HepG2 (cell line): ENCODE results near the gene RBCK1. TPM values are rescaled to one million over a fixed set of nuclear protein-coding genes. Genes with fewer than 3 reads are reported as not detected.
A peak's percentile ranks its signal among the peaks of the same experiment; 100 is the strongest.

ENCODE experiments used
- ATF7 ChIP-seq, 2 experiments: fragments of 450-650 bp in 1 of 2; sonication (generic) in 1 of 2; formaldehyde crosslinking in 1 of 2; IDR thresholded peaks; 2 replicates each; pipeline versions ENCODE4 v1.4.0 to v1.6.1; 2016 to 2020; ENCODE audit warnings: antibody characterized with exemption in 1 of 2, mild to moderate bottlenecking in 1 of 2, missing genetic modification reagents in 1 of 2
- BHLHE40 ChIP-seq: IDR thresholded peaks from 2 replicates; pipeline ENCODE4 v1.6.1; 2011; ENCODE audit warnings: low read length, improper control_type of control experiment
- CAMTA2 ChIP-seq: sonication (generic); formaldehyde crosslinking; IDR thresholded peaks from 2 replicates; pipeline ENCODE4 v1.4.0; 2020; ENCODE audit warnings: mild to moderate bottlenecking, missing genetic modification reagents, borderline replicate concordance
- CBX2 ChIP-seq, 2 experiments: fragments of 200-600 bp in 1 of 2; sonication (generic); formaldehyde crosslinking in 1 of 2; IDR thresholded peaks; 2 replicates each; pipeline versions ENCODE4 v1.7.0 to v1.8.1; 2018 to 2022; ENCODE audit warnings: low read depth in 2 of 2, low read length in 1 of 2, mild to moderate bottlenecking in 1 of 2, missing genetic modification reagents in 1 of 2
- ERF ChIP-seq: IDR thresholded peaks from 2 replicates; pipeline ENCODE4 v1.6.1; 2018; ENCODE audit warnings: missing biosample characterization, missing genetic modification reagents
- FOXO1 ChIP-seq: sonication (generic); formaldehyde crosslinking; IDR thresholded peaks from 2 replicates; pipeline ENCODE4 v1.4.0; 2020; ENCODE audit warnings: missing genetic modification reagents
- KLF6 ChIP-seq: IDR thresholded peaks from 2 replicates; pipeline ENCODE4 v1.8.0; 2016; ENCODE audit warnings: missing biosample characterization, missing genetic modification reagents
- PCBP2 ChIP-seq: fragments of 200-400 bp; formaldehyde crosslinking; optimal IDR thresholded peaks from 2 replicates; pipeline ENCODE3; 2018; ENCODE audit warnings: low read length, low read depth; ENCODE audit not compliant: poor library complexity, severe bottlenecking
- PHF5A ChIP-seq: IDR thresholded peaks from one replicate; pipeline ENCODE4 v1.6.1; 2018; ENCODE audit warnings: low read depth, missing genetic modification reagents; ENCODE audit not compliant: unreplicated experiment
- RAD21 ChIP-seq: fragments of 450-650 bp; formaldehyde crosslinking; IDR thresholded peaks from 2 replicates; pipeline ENCODE4 v1.5.0; 2020; ENCODE audit warnings: mild to moderate bottlenecking
- SETDB1 ChIP-seq: sonication (generic); formaldehyde crosslinking; IDR thresholded peaks from 2 replicates; pipeline ENCODE4 v1.5.1; 2020; ENCODE audit warnings: missing genetic modification reagents, mild to moderate bottlenecking, borderline replicate concordance
- SP4 ChIP-seq: sonication (generic); formaldehyde crosslinking; IDR thresholded peaks from 2 replicates; pipeline ENCODE4 v1.8.1; 2023; ENCODE audit warnings: mild to moderate bottlenecking, missing genetic modification reagents
- YEATS2 ChIP-seq: sonication (generic); formaldehyde crosslinking; IDR thresholded peaks from 2 replicates; pipeline ENCODE4 v1.4.0; 2020; ENCODE audit warnings: missing genetic modification reagents, borderline replicate concordance
- ZNF256 ChIP-seq: sonication (generic); formaldehyde crosslinking; conservative IDR thresholded peaks from 2 replicates; pipeline ENCODE4 v1.4.0; 2020; ENCODE audit warnings: missing genetic modification reagents
- ZNF3 ChIP-seq: IDR thresholded peaks from 2 replicates; pipeline ENCODE4 v1.7.0; 2017; ENCODE audit warnings: inconsistent platforms
- ZNF558 ChIP-seq: sonication (generic); formaldehyde crosslinking; IDR thresholded peaks from 2 replicates; pipeline ENCODE4 v1.9.0; 2022; ENCODE audit warnings: mild to moderate bottlenecking, missing genetic modification reagents, borderline replicate concordance
- ZNF598 ChIP-seq: sonication (generic); formaldehyde crosslinking; IDR thresholded peaks from 2 replicates; pipeline ENCODE4 v1.5.1; 2020; ENCODE audit warnings: mild to moderate bottlenecking, missing genetic modification reagents, borderline replicate concordance
- polyA plus RNA-seq, 8 experiments: library from polyadenylated mRNA; depleted of rRNA in 3 of 8; stranded (reverse) in 7 of 8; unstranded in 1 of 8; fragments of >200 nt; fragmentation: Illumina TruSeq in 4 of 8; extraction: Trizol in 4 of 8; gene quantifications; 2 replicates each; pipeline versions ENCODE4 v1.2.1 to v1.2.3, GENCODE V29; 2011 to 2016; ENCODE audit warnings: low read depth in 4 of 8, missing spikeins in 1 of 8, mixed read lengths in 1 of 8; ENCODE audit not compliant: insufficient read depth in 1 of 8
- total RNA-seq, 5 experiments: library from RNA; depleted of rRNA; stranded (reverse); fragments of >200 nt; fragmentation: Illumina TruSeq; extraction: Trizol; gene quantifications; 2 replicates each; pipeline ENCODE4 v1.2.3, GENCODE V29; 2016; ENCODE audit warnings: low read depth in 1 of 5
- TF ChIP-seq, protein P1 (sequence below): sonication (generic); formaldehyde crosslinking; IDR thresholded peaks from 2 replicates; pipeline ENCODE4 v1.5.0; 2020; ENCODE audit warnings: mild to moderate bottlenecking, missing genetic modification reagents, borderline replicate concordance
- TF ChIP-seq, protein P2 (sequence below): sonication (generic); formaldehyde crosslinking; IDR thresholded peaks from 2 replicates; pipeline ENCODE4 v1.4.0; 2020; ENCODE audit warnings: missing genetic modification reagents
- TF ChIP-seq, protein P3 (sequence below): sonication (generic); formaldehyde crosslinking; IDR thresholded peaks from 2 replicates; pipeline ENCODE4 v1.5.1; 2020; ENCODE audit warnings: mild to moderate bottlenecking, missing genetic modification reagents, moderate library complexity
- TF ChIP-seq, protein P4 (sequence below): sonication (generic); formaldehyde crosslinking; IDR thresholded peaks from 2 replicates; pipeline ENCODE4 v1.4.0; 2020; ENCODE audit warnings: missing genetic modification reagents
- TF ChIP-seq, protein P5 (sequence below): IDR thresholded peaks from 2 replicates; pipeline ENCODE4 v1.6.1; 2016; ENCODE audit warnings: low read depth, borderline replicate concordance

Gene RBCK1
- total and polyA plus RNA-seq, 2 of the 13 experiments (the other 11 are each of a cell fraction or from before 2014, with no cell fraction given): 149 to 215 TPM

DNA sequence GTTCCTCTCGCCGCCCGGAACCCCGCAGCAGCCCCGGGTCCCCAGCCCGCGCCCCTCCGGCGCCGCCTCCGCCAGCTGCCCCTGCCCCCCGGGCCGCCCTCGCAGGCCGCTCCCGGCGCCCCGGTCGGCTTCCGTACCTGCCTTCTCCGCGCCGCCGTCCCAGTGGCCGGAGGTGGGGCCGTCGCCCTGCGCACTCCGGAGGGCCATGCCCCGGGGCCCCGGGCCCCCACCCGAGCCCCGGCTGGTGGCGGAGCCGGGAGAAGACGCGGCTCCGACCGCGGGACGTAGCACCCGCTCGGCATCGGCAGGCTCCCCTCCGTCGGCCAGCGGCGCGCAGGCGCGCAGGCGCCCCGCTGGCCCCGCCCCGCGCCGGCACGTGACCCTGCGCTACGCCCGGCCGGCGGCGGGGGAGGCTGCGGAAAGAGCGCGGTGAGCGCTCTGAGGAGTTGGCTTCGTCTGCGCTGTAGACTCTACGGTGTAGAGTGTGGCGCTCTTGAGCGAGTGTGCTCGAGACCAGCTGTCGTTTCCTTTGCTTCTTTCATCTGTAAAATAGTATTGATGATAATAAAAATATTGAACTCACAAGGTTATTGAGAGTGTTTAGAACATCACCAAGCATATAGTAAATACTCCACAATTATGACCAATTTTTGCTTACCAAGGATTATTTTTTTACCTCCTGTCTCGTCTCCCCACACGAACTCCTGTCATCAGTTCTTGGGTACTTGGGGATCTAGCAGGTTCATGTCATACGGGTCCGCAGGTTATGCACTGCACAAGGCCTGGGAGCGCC lies 54.3 kb downstream of the RBCK1 start, which contains the start of gene TBC1D20 (continued):
- TF ChIP-seq, protein P1, sequence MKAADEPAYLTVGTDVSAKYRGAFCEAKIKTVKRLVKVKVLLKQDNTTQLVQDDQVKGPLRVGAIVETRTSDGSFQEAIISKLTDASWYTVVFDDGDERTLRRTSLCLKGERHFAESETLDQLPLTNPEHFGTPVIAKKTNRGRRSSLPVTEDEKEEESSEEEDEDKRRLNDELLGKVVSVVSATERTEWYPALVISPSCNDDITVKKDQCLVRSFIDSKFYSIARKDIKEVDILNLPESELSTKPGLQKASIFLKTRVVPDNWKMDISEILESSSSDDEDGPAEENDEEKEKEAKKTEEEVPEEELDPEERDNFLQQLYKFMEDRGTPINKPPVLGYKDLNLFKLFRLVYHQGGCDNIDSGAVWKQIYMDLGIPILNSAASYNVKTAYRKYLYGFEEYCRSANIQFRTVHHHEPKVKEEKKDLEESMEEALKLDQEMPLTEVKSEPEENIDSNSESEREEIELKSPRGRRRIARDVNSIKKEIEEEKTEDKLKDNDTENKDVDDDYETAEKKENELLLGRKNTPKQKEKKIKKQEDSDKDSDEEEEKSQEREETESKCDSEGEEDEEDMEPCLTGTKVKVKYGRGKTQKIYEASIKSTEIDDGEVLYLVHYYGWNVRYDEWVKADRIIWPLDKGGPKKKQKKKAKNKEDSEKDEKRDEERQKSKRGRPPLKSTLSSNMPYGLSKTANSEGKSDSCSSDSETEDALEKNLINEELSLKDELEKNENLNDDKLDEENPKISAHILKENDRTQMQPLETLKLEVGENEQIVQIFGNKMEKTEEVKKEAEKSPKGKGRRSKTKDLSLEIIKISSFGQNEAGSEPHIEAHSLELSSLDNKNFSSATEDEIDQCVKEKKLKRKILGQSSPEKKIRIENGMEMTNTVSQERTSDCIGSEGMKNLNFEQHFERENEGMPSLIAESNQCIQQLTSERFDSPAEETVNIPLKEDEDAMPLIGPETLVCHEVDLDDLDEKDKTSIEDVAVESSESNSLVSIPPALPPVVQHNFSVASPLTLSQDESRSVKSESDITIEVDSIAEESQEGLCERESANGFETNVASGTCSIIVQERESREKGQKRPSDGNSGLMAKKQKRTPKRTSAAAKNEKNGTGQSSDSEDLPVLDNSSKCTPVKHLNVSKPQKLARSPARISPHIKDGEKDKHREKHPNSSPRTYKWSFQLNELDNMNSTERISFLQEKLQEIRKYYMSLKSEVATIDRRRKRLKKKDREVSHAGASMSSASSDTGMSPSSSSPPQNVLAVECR: peak; percentile 74
- TF ChIP-seq CAMTA2 (CRISPR knock-in tag) (no peak), ZNF598 (peak; percentile 60; the same call in 1 of the 2 replicates), BHLHE40 (peak; percentile 98), YEATS2 (CRISPR knock-in tag) (no peak), RAD21 (peak; percentile 37), KLF6 (no peak), ZNF3 (no peak), PCBP2 (no peak), CBX2 (IDR thresholded peaks at IDR 0.05; ENCODE audit: low read depth, low read length) (no peak), CBX2 (CRISPR knock-in tag; IDR thresholded peaks at IDR 0.05; ENCODE audit: low read depth) (no peak), ERF (peak; percentile 52; the same call in 1 of the 2 replicates), ATF7 (IDR thresholded peaks at IDR 0.05) (no peak), ATF7 (CRISPR knock-in tag; IDR thresholded peaks at IDR 0.05) (no peak), PHF5A (CRISPR knock-in tag) (peak; percentile 40), ZNF558 (CRISPR knock-in tag) (no peak; the same call in 1 of the 2 replicates), ZNF256 (CRISPR knock-in tag) (0 out of 2 replicates have a peak, but pooled peaks have one; percentile 71), SETDB1 (CRISPR knock-in tag) (no peak), FOXO1 (CRISPR knock-in tag) (no peak), SP4 (peak; percentile 77)
- TF ChIP-seq, protein P2, sequence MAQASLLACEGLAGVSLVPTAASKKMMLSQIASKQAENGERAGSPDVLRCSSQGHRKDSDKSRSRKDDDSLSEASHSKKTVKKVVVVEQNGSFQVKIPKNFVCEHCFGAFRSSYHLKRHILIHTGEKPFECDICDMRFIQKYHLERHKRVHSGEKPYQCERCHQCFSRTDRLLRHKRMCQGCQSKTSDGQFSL (CRISPR knock-in tag): 0 out of 2 replicates have a peak, but pooled peaks have one; percentile 62
- TF ChIP-seq, protein P3, sequence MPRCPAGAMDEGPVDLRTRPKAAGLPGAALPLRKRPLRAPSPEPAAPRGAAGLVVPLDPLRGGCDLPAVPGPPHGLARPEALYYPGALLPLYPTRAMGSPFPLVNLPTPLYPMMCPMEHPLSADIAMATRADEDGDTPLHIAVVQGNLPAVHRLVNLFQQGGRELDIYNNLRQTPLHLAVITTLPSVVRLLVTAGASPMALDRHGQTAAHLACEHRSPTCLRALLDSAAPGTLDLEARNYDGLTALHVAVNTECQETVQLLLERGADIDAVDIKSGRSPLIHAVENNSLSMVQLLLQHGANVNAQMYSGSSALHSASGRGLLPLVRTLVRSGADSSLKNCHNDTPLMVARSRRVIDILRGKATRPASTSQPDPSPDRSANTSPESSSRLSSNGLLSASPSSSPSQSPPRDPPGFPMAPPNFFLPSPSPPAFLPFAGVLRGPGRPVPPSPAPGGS (CRISPR knock-in tag): no peak
- TF ChIP-seq, protein P4, sequence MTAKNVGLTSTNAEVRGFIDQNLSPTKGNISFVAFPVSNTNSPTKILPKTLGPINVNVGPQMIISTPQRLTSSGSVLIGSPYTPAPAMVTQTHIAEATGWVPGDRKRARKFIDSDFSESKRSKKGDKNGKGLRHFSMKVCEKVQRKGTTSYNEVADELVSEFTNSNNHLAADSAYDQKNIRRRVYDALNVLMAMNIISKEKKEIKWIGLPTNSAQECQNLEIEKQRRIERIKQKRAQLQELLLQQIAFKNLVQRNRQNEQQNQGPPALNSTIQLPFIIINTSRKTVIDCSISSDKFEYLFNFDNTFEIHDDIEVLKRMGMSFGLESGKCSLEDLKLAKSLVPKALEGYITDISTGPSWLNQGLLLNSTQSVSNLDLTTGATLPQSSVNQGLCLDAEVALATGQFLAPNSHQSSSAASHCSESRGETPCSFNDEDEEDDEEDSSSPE (CRISPR knock-in tag): peak; percentile 89
- TF ChIP-seq, protein P5, sequence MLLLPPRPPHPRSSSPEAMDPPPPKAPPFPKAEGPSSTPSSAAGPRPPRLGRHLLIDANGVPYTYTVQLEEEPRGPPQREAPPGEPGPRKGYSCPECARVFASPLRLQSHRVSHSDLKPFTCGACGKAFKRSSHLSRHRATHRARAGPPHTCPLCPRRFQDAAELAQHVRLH (CRISPR knock-in tag): peak; percentile 70; the same call in 1 of the 2 replicates
